ENCODE results near the gene DLX5. TPM values are rescaled to one million over a fixed set of nuclear protein-coding genes. Genes with fewer than 3 reads are reported as not detected.

DLX5 gene
- total RNA-seq, 4 donors from 2014 or later = 0.54 to 1.5 (median 0.67) TPM; not detected in 1

- no peak overlapping the region for H3K4me3 ChIP-seq (replicated peaks in 1 of 3)
- intact Hi-C loops (cut with DNase I) = no loop called here
- DNase-seq = no peak
Measured at GRCh38 chr7:97018126-97018601, 6.5 kb downstream of the DLX5 start.

GRCh38 chr7:97017192-97018125 is 7.2 kb downstream of the DLX5 start:
- Histone ChIP-seq H3K9me3 (no peaks in the 10 kb centered on the region), H3K36me3 (no peaks in the 10 kb centered on the region), H3K4me1 (peaks cover 12 to 33% of the 10 kb centered on the region in 2 donors), H3K27me3 (peaks cover 36% of the 10 kb centered on the region), H3K27ac (no peak overlapping the region), H3K4me3 (replicated peaks in 1 of 3) (no peak overlapping the region)
- intact Hi-C loops (cut with DNase I) = no loop called here
- DNase-seq = no peak
- 9 to 17% methylated on average over 26 to 37 of the region's 37 CpGs for WGBS, 2 donors
- no peak for TF ChIP-seq POLR2A (IDR thresholded peaks at IDR 0.05)
- TF ChIP-seq CTCF (IDR thresholded peaks at IDR 0.05) = no peak

More at GRCh38 chr7:97018126-97018601, 6.5 kb downstream of the DLX5 start:
- Histone ChIP-seq H3K36me3 (no peaks in the 10 kb centered on the region), H3K27me3 (peaks cover 38% of the 10 kb centered on the region), H3K4me1 (peaks cover 12 to 36% of the 10 kb centered on the region in 2 donors), H3K9me3 (no peaks in the 10 kb centered on the region), H3K27ac (no peak overlapping the region)
- 3 to 21% methylated on average over 22 of the region's 22 CpGs for WGBS, 2 donors
- TF ChIP-seq POLR2A (IDR thresholded peaks at IDR 0.05) = no peak
- TF ChIP-seq CTCF (IDR thresholded peaks at IDR 0.05) = no peak

- 4 to 7% methylated on average over 43 to 52 of the region's 55 CpGs for WGBS, 2 donors
- TF ChIP-seq POLR2A (IDR thresholded peaks at IDR 0.05) = no peak
- TF ChIP-seq CTCF (IDR thresholded peaks at IDR 0.05) = no peak
- H3K36me3 ChIP-seq = no peaks in the 10 kb centered on the region
- DNase-seq = no peak
- no peak overlapping the region for H3K4me3 ChIP-seq (replicated peaks in 1 of 3)
- intact Hi-C loops (cut with DNase I) = no loop called here
- H3K27ac ChIP-seq = no peak overlapping the region
- peaks cover 10 to 31% of the 10 kb centered on the region in 2 donors for H3K4me1 ChIP-seq
- H3K27me3 ChIP-seq = peaks cover 44% of the 10 kb centered on the region
- H3K9me3 ChIP-seq = no peaks in the 10 kb centered on the region
Measured at GRCh38 chr7:97016381-97017191, 8.0 kb downstream of the DLX5 start.

GRCh38 chr7:97015756-97016380 is 8.8 kb downstream of the DLX5 start:
- TF ChIP-seq CTCF (IDR thresholded peaks at IDR 0.05) = no peak
- no peak for TF ChIP-seq POLR2A (IDR thresholded peaks at IDR 0.05)
- no peak for DNase-seq
- Histone ChIP-seq H3K4me3 (replicated peaks in 1 of 3) (no peak overlapping the region), H3K36me3 (no peaks in the 10 kb centered on the region), H3K9me3 (no peaks in the 10 kb centered on the region), H3K27ac (no peak overlapping the region), H3K27me3 (peaks cover 51% of the 10 kb centered on the region), H3K4me1 (peaks cover 3 to 23% of the 10 kb centered on the region in 2 donors)
- intact Hi-C loops (cut with DNase I) = no loop called here
- 9 to 13% methylated on average over 12 of the region's 12 CpGs for WGBS, 2 donors
